ENCODE data around the gene MYOF. TPM values are rescaled to one million over a fixed set of nuclear protein-coding genes. Genes with fewer than 3 reads are reported as not detected.

MYOF gene
- total RNA-seq, 4 donors from 2014 or later: 4.1 to 10.3 (median 6.3) TPM

DNA sequence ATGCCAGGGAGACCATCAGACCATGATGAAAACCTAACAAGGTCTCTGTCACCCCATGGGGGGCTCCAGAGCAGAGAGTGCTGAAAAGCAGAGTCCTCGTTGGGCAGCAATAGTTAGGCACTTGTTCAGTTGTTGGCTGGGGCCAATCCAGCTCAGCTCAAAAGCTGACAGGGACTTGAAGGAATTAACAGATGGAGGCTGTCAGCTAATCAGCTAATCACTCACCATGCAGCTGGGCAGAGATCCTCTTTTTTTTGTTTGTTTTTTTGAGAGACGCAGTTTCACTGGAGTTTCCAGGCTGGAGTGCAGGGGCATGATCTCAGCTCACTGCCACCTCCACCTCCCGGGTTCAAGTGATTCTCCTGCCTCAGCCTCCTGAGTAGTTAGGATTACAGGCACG is 32.4 kb upstream of the MYOF start:
- Histone ChIP-seq H3K4me1 (peaks cover 0 to 31% of the 10 kb centered on the region in 2 donors), H3K36me3 (no peaks in the 10 kb centered on the region), H3K4me3 (no peak overlapping the region), H3K27ac (peak overlapping the region in 2 of 4 donors; percentile 69 to 73), H3K9me3 (no peaks in the 10 kb centered on the region), H3K27me3 (no peaks in the 10 kb centered on the region)
- no peak for ATAC-seq
- intact Hi-C loops (cut with DNase I; ENCODE audit: low total_unique reads) (no loop called here), in situ Hi-C loops (cut with MboI; ENCODE audit: low sequenced_read_pairs in 4 of 4) (loop anchor here in 1 of 4 donors (25.0 kb wide), 1 partner anchor 427 kb away; no protein-coding TSS in a partner anchor)
- no peak for TF ChIP-seq POLR2A (IDR thresholded peaks at IDR 0.05)
- TF ChIP-seq, protein P1, sequence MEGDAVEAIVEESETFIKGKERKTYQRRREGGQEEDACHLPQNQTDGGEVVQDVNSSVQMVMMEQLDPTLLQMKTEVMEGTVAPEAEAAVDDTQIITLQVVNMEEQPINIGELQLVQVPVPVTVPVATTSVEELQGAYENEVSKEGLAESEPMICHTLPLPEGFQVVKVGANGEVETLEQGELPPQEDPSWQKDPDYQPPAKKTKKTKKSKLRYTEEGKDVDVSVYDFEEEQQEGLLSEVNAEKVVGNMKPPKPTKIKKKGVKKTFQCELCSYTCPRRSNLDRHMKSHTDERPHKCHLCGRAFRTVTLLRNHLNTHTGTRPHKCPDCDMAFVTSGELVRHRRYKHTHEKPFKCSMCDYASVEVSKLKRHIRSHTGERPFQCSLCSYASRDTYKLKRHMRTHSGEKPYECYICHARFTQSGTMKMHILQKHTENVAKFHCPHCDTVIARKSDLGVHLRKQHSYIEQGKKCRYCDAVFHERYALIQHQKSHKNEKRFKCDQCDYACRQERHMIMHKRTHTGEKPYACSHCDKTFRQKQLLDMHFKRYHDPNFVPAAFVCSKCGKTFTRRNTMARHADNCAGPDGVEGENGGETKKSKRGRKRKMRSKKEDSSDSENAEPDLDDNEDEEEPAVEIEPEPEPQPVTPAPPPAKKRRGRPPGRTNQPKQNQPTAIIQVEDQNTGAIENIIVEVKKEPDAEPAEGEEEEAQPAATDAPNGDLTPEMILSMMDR (IDR thresholded peaks at IDR 0.05 in 4 of 5, conservative IDR thresholded peaks at IDR 0.05 in 1 of 5): no peak
- DNase-seq: no peak

DNA sequence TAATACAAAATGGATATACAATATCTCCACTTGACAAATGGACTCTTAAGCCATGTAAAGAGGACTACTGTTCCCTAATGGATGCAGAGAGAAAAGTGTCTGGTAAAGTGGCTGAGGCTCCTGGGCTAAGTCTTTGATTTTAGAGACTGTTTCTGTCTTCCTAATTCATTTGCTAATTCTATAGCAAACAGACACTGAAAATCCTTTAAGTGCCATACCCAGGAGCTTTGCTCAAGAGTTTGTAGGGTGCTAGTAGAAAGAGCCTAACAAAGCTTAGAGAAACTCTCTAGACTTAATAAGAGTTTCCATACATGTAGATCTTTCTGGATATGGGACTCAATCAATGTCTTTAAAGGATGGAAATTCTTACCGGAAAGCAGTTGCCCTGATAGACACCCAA is 31.0 kb upstream of the MYOF start:
- peaks cover 0 to 27% of the 10 kb centered on the region in 2 donors for H3K4me1 ChIP-seq
- in situ Hi-C loops (cut with MboI; ENCODE audit: low sequenced_read_pairs in 4 of 4) (loop anchor here in 1 of 4 donors (25.0 kb wide), 1 partner anchor 426 kb away; no protein-coding TSS in a partner anchor), intact Hi-C loops (cut with DNase I; ENCODE audit: low total_unique reads) (no loop called here)
- no peaks in the 10 kb centered on the region for H3K9me3 ChIP-seq
- H3K27me3 ChIP-seq: no peaks in the 10 kb centered on the region
- H3K4me3 ChIP-seq: no peak overlapping the region
- H3K27ac ChIP-seq: no peak overlapping the region
- H3K36me3 ChIP-seq: no peaks in the 10 kb centered on the region
- no peak for ATAC-seq
- no peak for TF ChIP-seq POLR2A (IDR thresholded peaks at IDR 0.05)
- TF ChIP-seq, protein P1 (IDR thresholded peaks at IDR 0.05 in 4 of 5, conservative IDR thresholded peaks at IDR 0.05 in 1 of 5): no peak
- DNase-seq: no peak

DNA sequence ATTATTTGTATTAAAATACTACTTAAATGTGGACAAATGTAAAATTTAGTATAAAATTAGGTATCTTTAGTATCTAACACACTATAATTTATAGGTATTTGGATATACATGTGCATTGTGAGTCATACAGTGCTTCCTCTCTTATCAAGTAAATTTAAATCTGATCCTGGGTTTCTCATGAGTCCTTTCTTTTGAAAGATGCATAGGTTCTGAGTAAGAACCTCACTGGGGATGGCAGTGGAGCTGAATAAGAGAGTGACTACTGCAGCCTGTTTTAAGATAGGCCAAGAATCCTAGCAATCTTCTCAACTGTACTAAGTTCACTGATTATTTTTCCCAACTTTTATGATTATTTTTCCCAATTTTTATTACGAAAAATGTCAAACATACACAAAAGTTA is 30.4 kb upstream of the MYOF start:
- Histone ChIP-seq H3K36me3 (no peaks in the 10 kb centered on the region), H3K4me3 (no peak overlapping the region), H3K4me1 (peaks cover 0 to 27% of the 10 kb centered on the region in 2 donors), H3K27me3 (no peaks in the 10 kb centered on the region), H3K9me3 (no peaks in the 10 kb centered on the region), H3K27ac (no peak overlapping the region)
- in situ Hi-C loops (cut with MboI; ENCODE audit: low sequenced_read_pairs in 4 of 4): loop anchor here in 1 of 4 donors (25.0 kb wide), 1 partner anchor 425 kb away; no protein-coding TSS in a partner anchor
- no peak for TF ChIP-seq POLR2A (IDR thresholded peaks at IDR 0.05)
- TF ChIP-seq, protein P1 (IDR thresholded peaks at IDR 0.05 in 4 of 5, conservative IDR thresholded peaks at IDR 0.05 in 1 of 5): no peak
- DNase-seq (no peak), ATAC-seq (no peak)
- intact Hi-C loops (cut with DNase I; ENCODE audit: low total_unique reads): no loop called here

DNA sequence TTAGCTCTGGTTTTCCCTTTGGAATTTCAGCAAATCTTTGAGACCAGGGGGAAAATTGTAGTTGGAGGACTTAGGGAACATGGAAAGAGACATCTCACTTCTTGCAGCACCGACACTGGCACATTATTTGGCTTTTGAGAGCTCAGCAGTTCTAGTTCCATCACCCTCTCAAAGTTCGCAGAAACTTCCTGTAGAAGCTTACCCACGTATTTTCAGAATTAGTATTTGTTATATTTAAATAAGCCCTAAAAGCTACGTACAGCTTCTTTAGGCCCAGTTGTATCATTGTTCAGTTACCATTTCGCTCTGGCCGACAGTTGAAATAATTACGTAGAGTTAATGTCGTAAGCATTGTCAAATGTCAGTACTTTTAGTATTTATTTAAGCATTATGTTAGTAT is 27.7 kb upstream of the MYOF start:
- H3K27me3 ChIP-seq: no peaks in the 10 kb centered on the region
- ATAC-seq (no peak), DNase-seq (no peak)
- no peaks in the 10 kb centered on the region for H3K36me3 ChIP-seq
- no peaks in the 10 kb centered on the region for H3K9me3 ChIP-seq
- intact Hi-C loops (cut with DNase I; ENCODE audit: low total_unique reads): no loop called here
- in situ Hi-C loops (cut with MboI; ENCODE audit: low sequenced_read_pairs in 4 of 4): loop anchor here in 1 of 4 donors (25.0 kb wide), 1 partner anchor 423 kb away; no protein-coding TSS in a partner anchor
- H3K27ac ChIP-seq: no peak overlapping the region
- H3K4me1 ChIP-seq: peaks cover 0 to 4% of the 10 kb centered on the region in 2 donors
- H3K4me3 ChIP-seq: no peak overlapping the region
- no peak for TF ChIP-seq POLR2A (IDR thresholded peaks at IDR 0.05)

DNA sequence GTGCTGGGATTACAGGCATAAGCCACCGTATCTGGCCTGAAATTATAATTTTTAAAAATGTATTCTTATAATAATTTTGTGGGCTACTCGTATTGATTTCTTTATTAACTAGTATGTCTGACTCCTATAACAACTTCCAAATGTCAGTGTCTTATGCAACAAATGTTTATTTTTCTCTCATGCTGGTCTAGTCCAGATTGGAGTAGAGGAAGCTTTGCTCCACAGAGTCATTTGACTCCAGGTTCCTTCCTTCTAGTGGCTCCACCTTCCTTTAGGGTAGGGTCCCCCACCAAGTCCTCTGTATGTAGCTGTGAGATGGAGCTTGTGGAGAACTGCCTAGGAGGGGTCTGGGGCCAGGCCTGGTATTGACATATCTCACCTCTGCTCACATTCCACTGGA is 22.9 kb upstream of the MYOF start:
- Histone ChIP-seq H3K27me3 (no peaks in the 10 kb centered on the region), H3K27ac (no peak overlapping the region), H3K4me3 (no peak overlapping the region), H3K4me1 (no peaks in the 10 kb centered on the region), H3K36me3 (no peaks in the 10 kb centered on the region), H3K9me3 (no peaks in the 10 kb centered on the region)
- DNase-seq: no peak
- no peak for ATAC-seq
- in situ Hi-C loops (cut with MboI; ENCODE audit: low sequenced_read_pairs in 4 of 4) (loop anchor here in 1 of 4 donors (25.0 kb wide), 1 partner anchor 418 kb away; no protein-coding TSS in a partner anchor), intact Hi-C loops (cut with DNase I; ENCODE audit: low total_unique reads) (no loop called here)
- TF ChIP-seq POLR2A (IDR thresholded peaks at IDR 0.05): no peak
- TF ChIP-seq, protein P1 (IDR thresholded peaks at IDR 0.05 in 4 of 5, conservative IDR thresholded peaks at IDR 0.05 in 1 of 5): no peak
